ENCODE data around the gene PDGFRB. TPM values are rescaled to one million over a fixed set of nuclear protein-coding genes. Genes with fewer than 3 reads are reported as not detected.

Gene PDGFRB
- total RNA-seq, 4 donors from 2014 or later = 17.5 to 87.5 (median 31.2) TPM

DNA sequence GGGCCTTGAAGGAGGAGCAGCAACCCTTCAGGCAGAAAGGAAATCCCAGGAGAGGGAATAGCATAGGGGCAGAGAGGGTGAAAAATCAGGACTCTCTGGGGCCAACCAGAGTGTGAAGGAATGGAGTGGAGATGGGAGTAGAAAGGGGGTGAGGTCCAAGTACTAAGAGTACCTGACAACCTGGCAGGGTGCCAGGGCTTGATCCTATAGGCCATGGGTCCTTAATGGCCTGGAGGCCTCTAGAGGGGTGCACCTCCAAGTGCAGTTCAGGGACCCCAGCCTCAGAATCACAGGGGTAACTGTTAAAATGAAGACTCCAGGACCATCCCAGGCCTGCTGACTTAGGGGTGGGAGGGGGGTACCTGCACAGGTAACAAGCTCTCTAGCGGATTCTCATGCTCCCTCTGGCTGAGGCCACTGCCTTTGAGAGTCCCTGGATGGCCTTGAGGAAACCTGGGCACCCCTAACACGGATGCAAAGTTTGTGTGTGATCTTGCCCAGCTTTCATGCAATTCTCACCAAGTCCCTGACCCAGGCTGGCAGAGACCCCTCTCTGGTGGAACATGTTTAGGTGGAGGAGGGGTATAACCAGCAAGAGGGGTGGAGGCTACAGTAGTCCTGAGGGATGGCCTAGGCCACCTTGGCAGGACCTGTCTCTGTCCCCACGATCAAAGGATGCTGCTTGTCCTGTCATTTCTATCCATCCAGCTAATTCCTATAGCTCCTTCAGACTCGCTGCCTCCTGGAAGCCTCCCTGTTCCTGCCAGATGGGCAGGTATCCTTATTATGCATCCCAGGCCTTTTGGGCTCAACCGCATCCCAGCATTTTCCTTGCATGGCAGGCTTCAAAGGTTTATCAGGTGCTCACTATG is 51.7 kb downstream of the PDGFRB start:
- DNase-seq = peak in 1 of 3 donors; percentile 8

DNA sequence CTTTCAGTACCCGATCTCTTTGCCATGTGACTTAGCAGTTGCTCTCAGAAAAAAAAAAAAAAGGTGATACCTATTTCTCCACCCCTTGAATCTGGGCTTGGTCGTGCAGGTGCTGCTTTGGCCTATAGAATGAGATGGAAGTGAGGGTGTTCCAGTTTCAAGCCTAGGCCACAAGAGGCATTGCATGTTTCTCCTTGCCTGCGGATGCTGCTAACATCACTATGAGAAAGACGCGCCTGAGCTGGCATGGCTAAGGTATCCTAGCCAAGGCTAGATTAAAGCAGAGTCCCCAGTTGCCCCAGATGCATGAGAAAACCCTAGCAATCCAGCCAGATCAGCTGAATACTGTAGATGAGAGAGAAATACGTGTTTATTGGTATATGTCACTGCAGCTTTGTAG is 54.6 kb downstream of the PDGFRB start:
- TF ChIP-seq, protein P1, sequence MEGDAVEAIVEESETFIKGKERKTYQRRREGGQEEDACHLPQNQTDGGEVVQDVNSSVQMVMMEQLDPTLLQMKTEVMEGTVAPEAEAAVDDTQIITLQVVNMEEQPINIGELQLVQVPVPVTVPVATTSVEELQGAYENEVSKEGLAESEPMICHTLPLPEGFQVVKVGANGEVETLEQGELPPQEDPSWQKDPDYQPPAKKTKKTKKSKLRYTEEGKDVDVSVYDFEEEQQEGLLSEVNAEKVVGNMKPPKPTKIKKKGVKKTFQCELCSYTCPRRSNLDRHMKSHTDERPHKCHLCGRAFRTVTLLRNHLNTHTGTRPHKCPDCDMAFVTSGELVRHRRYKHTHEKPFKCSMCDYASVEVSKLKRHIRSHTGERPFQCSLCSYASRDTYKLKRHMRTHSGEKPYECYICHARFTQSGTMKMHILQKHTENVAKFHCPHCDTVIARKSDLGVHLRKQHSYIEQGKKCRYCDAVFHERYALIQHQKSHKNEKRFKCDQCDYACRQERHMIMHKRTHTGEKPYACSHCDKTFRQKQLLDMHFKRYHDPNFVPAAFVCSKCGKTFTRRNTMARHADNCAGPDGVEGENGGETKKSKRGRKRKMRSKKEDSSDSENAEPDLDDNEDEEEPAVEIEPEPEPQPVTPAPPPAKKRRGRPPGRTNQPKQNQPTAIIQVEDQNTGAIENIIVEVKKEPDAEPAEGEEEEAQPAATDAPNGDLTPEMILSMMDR (IDR thresholded peaks at IDR 0.05) = no peak
- TF ChIP-seq POLR2A (IDR thresholded peaks at IDR 0.05) = no peak
- Histone ChIP-seq H3K27ac (no peak overlapping the region), H3K4me1 (no peaks in the 10 kb centered on the region), H3K27me3 (no peaks in the 10 kb centered on the region), H3K36me3 (no peaks in the 10 kb centered on the region), H3K9me3 (no peaks in the 10 kb centered on the region), H3K4me3 (no peak overlapping the region)
- no peak for DNase-seq

More for the DNA sequence above, 51.7 kb downstream of the PDGFRB start:
- H3K27ac ChIP-seq = no peak overlapping the region
- no peaks in the 10 kb centered on the region for H3K27me3 ChIP-seq
- TF ChIP-seq, protein P1 (IDR thresholded peaks at IDR 0.05) = no peak
- TF ChIP-seq POLR2A (IDR thresholded peaks at IDR 0.05) = no peak
- no peak overlapping the region for H3K4me3 ChIP-seq
- peaks cover 0 to 25% (median 0%) of the 10 kb centered on the region in 4 donors for H3K4me1 ChIP-seq
- H3K36me3 ChIP-seq = no peaks in the 10 kb centered on the region
- no peaks in the 10 kb centered on the region for H3K9me3 ChIP-seq

DNA sequence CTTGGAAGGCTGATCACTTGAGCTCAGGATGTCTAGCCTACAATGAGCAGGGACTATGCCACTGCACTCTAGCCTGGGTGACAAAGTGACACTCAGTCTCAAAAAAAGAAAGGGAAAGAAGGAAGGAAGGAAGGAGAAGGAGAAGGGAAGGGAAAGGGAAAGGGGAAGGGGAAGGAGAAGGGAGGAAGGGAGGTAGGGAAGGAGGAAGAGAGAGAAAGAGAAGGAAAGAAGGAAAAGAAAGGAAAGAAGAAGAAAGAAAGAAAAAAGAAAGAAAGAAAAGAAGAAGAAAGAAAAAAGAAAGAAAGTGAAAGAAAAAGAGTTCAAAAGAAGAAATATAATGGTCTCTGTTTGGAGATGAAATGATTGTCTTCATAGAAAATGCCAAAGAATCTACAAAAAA is 58.5 kb downstream of the PDGFRB start:
- H3K4me1 ChIP-seq = no peaks in the 10 kb centered on the region

DNA sequence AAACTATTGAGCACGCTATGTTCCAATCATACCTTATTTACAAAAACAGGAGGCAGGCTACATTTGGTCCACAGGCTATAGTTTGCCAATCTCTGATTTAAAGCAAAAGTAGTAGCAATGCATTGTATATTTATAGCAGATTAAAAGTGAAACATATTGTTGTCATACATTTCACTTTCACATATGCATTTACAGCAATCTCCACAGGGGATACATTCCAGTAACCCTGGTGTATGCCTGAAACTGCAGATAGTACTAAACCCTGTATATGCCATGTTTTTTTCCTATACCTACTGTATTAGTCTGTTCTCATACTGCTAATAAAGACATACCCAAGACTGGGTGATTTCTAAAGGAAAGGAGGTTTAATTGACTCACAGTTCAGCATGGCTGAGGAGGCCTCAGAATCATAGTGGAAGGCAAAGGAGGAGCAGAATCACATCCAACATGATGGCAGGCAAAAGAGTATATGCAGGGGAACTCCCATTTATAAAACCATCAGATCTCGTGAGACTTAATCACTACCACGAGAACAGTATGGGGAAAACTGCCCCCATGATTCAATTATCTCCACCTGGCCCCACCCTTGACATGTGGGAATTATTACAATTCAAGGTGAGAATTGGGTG is 63.4 kb downstream of the PDGFRB start:
- TF ChIP-seq, protein P1 (IDR thresholded peaks at IDR 0.05) = no peak
- no peak for TF ChIP-seq POLR2A (IDR thresholded peaks at IDR 0.05)
- DNase-seq = no peak
- Histone ChIP-seq H3K9me3 (no peaks in the 10 kb centered on the region), H3K4me1 (no peaks in the 10 kb centered on the region), H3K27me3 (no peaks in the 10 kb centered on the region), H3K27ac (no peak overlapping the region), H3K36me3 (no peaks in the 10 kb centered on the region), H3K4me3 (no peak overlapping the region)

More for the DNA sequence above, 58.5 kb downstream of the PDGFRB start:
- Histone ChIP-seq H3K36me3 (no peaks in the 10 kb centered on the region), H3K27ac (no peak overlapping the region), H3K27me3 (no peaks in the 10 kb centered on the region), H3K9me3 (no peaks in the 10 kb centered on the region), H3K4me3 (no peak overlapping the region)
- no peak for DNase-seq
- TF ChIP-seq, protein P1 (IDR thresholded peaks at IDR 0.05) = no peak
- TF ChIP-seq POLR2A (IDR thresholded peaks at IDR 0.05) = no peak

DNA sequence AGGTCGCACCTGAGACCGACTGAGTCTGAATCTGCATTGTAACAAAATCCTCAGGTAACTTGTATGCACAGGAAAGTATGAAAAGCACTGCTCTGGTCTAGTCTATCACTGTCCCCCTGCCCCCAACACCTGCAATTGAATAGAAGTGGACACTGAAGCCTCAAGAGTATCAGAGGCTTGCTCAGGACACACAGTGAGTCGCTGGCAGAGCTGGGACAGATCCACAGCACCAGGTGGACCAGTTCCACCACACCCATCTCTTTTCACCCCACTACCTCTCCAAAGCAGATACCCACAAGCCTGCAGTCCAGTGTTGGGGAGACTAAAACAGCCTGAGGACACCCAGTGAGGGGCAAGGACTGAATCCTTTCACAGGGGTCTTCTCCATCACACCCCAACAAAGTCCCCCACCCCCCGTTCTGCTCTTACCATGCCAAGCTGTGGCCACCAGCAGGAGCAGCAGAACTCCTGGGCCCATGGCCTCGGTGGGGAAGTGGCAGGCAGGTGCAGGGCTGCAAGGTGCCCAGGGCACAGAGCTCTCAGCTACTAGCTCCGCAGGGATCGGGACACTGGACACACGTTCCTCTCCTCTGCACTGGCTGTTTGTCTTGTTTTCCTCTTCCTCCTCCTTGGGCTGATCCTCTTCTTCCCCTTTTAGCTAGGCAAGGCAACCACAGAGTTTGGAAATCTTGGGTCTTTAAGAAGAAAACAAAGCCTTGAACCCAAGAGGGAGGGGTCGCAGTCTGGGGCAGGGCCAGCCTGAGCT is 69.5 kb downstream of the PDGFRB start, which contains the start of gene CSF1R:
Gene CSF1R (minus strand): TSS at position 605 of the 766 bp plus-strand sequence. CDS start 127 bp downstream, at position 478.
- no peaks in the 10 kb centered on the region for H3K36me3 ChIP-seq
- H3K4me3 ChIP-seq = peak within 1 kb of the TSS in 2 of 4 donors; percentile 7 to 35
- peak within 1 kb of the TSS in 2 of 4 donors; percentile 25 to 43 for H3K27ac ChIP-seq
- DNase-seq = no peak
- H3K27me3 ChIP-seq = no peaks in the 10 kb centered on the region
- peaks cover 0 to 10% (median 0%) of the 10 kb centered on the region in 4 donors for H3K4me1 ChIP-seq
- no peaks in the 10 kb centered on the region for H3K9me3 ChIP-seq
- no peak for TF ChIP-seq POLR2A (IDR thresholded peaks at IDR 0.05)
- TF ChIP-seq, protein P1 (IDR thresholded peaks at IDR 0.05) = no peak
